Endometrial microvascular endothelial cells (primary cell): ENCODE measurements around the gene TAS2R30. TPM values are rescaled to one million over a fixed set of nuclear protein-coding genes. Genes with fewer than 3 reads are reported as not detected.
"Not testable (repeated sequence)": the region's sequence is repeated elsewhere in the genome, so short reads cannot be mapped to it uniquely, and the experiment has no call there.

ENCODE experiments used
- in situ Hi-C: cut with HindIII; loops from 2 replicates; pipeline ENCODE4 v1.10.0; 2017; ENCODE audit warnings: low sequenced_read_pairs, low pct_unique_long_range_greater_than_20kb; ENCODE audit errors: inconsistent ontology term
- total RNA-seq: library from RNA; depleted of rRNA; stranded (reverse); fragments of >200 nt; gene quantifications from one replicate; pipeline ENCODE4 v1.2.3, GENCODE V29; 2015; ENCODE audit errors: inconsistent ontology term

TAS2R30 gene
- total RNA-seq, 1 donor from 2014 or later: 0.56 TPM

DNA sequence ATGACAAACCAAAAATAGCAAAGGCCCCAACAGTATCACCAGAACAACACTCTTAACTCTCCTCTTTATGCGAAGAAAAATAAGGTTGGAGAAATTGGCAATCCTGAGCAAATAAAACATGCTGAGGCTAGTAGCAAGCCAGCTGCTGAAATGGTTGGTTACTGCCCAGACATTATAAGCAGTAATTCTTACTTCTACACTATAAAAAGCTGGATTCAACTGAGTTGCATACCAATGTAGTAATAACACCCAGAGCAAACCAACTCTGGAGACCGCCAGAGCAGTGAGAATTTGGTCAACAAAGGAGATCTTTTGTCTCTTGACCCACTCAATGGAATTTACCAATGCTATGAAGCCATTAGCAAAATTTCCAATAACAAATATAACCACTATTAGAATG, 628 bp downstream of the TAS2R30 start:
- in situ Hi-C loops: no loop called here

DNA sequence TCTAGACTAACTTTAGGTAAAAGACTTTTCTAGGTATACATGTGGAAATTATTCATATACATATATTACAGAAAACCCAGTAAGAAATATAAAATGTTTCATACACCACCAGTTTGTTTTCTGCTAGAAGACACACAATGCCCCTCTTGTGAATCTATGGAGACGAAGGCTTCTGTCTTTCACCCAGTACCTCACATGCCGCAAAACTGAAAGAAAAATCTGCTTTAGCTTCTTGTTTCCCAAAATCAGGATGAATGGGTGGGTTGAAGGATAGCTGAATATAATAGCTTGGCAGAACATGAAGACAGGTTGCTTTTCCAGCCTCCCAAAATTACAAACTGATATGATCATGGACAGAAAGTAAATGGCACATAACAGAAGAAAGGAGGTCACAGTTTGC, 1.3 kb downstream of the TAS2R30 start:
- in situ Hi-C loops: no loop called here

DNA sequence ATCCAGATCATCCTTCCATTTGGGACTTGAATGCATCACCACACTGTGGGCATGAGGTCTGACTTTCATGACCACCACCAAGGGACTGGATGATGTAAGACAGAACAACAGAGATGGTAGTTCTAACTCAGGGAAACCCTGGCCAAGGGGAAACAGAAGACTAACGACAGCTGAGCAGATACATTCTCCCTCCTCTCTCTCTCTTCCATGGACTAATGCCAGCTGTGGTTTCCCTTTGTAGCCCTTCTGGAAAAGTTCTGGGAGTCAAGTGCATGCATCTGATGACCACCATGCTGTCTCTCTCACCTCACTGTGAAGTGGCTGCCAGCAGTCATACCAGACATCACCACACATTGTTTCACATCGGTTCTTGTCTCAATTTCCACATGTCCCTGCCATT, 3.4 kb downstream of the TAS2R30 start:
- in situ Hi-C loops: no loop called here

DNA sequence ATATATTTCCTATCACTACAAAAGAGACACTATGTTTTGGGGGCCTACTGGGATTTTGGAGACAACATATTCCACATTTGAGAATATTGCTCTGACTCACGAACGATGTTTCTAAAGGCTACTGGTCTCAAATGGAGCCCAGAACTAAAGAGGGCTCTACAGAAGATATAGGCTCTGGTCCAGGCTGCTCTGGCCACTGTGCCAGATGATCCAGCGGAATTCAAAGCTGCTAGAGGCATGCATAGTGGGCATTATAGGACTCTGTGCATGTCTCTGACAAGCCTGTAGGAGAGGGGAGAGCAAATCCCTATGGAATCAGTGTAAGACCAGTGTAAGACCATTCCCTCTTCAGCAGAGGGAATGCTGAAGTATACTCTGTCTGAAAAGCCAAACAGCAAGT, 4.1 kb downstream of the TAS2R30 start:
- in situ Hi-C loops: no loop called here

DNA sequence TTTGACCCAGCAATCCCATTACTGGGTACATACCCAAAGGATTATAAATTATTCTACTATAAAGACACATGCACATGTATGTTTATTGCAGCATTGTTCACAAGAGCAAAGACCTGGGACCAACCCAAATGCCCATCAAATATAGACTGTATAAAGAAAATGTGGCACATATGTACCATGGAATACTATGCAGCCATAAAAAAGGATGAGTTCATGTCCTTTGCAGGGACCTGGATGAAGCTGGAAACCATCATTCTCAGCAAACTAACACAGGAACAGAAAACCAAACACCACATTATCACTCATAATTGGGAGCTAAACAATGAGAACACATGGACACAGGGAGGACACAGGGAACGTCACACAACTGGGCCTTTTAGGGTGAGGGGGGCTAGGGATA, 20.3 kb downstream of the TAS2R30 start:
- in situ Hi-C loops: not testable (repeated sequence)

DNA sequence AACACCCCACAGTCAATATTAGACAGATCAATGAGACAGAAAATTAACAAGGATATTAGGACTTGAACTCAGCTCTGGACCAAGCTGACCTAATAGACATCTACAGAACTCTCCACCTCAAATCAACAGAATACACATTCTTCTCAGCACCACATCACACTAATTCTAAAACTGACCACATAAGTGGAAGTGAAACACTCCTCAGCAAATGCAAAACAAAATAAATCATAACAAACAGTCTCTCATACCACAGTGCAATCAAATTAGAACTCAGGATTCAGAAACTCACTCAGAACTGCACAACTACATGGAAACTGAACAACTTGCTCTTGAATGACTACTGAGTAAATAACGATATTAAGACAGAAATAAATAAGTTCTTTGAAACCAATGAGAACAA, 23.2 kb downstream of the TAS2R30 start:
- in situ Hi-C loops: not testable (repeated sequence)

DNA sequence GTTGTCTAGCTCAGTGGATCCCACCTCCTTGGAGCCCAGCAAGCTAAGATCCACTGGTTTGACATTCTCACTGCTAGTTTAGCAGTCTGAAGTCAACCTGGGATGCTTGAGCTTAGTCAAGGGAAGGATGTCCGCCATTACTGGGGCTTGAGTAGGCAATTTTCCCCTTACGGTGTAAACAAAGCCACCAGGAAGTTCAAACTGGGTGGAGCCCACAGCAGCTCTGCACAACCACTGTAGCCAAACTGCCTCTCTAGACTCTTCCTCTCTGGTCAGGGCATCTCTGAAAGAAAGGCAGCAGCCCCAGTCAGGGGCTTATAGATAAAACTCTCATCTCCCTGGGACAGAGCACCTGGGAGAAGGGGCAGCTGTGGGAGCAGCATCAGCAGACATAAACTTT, 25.6 kb downstream of the TAS2R30 start:
- in situ Hi-C loops: no loop called here

DNA sequence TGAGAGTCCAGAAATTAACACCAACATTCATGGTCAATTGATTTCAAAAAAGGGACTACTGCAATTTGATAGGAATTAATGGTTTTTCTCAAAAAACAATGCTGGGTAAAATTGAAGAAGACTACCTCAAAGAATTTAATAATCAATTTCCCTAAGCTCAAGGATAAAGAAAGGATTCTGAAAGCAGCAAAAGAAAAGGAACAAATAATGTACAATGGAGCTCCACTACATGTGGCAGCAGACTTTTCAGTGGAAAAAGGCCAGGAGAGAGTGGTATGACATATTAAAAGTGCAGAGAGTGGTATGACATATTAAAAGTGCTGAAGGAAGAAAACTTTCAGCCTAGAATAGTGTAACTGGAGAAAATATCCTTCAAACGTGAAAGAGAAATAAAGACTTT, 26.7 kb downstream of the TAS2R30 start:
- in situ Hi-C loops: no loop called here

DNA sequence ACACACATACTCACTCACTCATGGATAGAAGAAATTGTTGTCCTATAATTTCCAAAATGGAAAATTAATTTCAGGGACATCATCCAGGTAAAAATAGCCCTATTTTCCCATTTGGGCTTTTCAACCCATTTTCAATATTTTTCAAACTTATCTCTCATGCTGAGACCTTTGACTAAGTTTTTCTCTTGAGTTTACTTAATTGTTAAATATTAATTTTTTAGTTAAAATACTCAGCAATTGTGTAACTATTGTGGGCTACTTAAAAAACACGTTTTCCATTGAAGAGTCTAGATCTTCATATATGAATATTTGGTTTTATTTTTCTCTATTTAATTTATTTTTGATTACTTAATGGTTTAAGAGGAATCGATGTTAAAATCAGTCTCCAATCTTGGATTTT, 28.2 kb downstream of the TAS2R30 start:
- in situ Hi-C loops: no loop called here

DNA sequence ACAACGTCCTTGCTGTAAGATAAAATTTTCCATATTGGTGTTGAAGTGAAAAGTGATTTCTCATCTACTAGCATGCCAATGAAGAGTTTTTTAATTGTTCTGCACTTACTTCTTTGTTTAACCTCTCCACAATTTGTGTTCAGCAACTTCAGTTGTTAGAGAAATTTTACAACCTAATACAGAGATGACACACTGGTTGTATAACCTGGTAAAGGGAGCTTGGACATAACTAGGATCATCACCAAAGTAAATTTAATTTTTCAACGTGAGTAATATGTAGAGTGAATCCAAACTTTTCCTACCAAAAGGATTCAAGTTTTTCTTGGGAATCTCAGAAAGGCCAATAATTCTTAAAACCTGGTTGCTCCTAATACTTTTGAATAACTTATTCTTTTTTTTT, 28.9 kb downstream of the TAS2R30 start:
- in situ Hi-C loops: no loop called here

DNA sequence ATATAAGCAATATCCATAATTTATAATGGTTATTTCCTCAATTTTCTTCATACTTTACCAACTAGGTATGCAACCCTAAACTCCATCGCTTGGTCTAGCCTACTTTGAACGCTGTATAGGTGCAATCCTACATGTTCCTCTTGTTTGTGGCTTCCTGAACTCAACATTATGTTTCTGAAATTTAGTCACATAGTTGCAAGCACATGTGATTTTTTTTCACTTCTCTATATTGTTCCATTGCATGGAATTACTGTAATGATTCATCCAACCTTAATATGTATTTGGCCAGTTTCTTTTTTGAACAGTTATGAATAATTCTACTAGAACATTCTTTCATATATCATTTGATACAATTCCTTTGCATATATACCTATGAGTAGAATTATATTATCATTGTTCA, 39.5 kb downstream of the TAS2R30 start:
- in situ Hi-C loops: not testable (repeated sequence)

DNA sequence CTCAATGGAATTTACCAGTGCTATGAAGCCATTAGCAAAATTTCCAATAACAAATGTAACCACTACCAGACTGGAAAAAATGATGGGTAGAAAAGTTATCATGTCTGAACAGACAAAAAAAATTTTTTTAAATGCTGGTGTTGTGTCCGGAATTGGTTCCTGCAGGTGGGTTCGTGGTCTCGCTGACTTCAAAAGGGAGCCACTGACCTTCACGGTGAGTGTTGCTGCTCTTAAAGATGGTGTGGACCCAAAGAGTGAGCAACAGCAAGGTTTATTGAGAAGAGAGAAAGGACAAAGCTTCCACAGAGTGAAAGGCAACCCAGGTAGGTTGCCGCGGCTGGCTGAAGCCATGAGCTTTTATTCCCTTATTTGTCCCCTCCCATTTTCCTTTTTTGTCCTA, 42.3 kb downstream of the TAS2R30 start, which contains the start of gene TAS2R43:
Gene TAS2R43 (minus strand): TSS at position 186 of the 400 bp plus-strand sequence. CDS start 84 bp downstream, at position 102.
- in situ Hi-C loops: no loop called here

DNA sequence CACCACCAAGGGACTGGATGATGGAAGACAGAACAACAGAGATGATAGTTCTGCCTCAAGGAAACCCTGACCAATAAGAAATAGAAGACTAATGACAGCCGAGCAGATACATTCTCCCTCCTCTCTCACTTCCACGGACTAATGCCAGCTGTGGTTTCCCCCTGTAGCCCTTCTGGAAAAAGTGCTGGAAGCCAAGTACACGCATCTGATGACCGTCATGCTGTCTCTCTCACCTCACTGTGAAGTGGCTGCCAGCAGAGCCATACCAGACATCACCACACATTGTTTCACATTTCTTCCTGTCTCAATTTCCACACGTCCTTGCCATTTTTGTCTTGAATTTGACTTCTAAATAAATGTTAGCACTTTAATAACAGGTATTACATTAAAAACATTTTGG, 45.2 kb downstream of the TAS2R30 start:
- in situ Hi-C loops: no loop called here

DNA sequence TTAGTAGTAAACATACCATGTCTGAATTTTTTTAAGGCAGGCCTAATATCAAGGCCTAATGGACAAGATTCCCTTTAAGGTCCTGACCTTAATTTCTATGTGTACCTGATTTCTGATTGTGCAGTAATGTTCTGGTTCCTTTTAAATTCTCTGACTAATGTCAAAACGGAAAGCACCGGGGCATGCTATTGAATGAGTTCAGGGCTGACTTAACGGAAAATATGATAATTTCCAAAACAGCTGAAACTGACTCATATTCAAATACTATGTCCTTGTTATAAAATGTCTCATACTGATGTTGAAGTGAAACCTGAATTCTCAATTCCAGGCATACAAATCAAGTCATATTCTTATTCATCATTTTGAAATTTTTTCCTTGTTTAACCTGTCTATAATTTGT, 49.0 kb downstream of the TAS2R30 start:
- in situ Hi-C loops: no loop called here

Other genes starting within 250 kb of the TAS2R30 start
- gene TAS2R13, start 225.1 kb downstream of the TAS2R30 start, total RNA-seq: 0.09 TPM
- gene PRH2, start 205.4 kb downstream of the TAS2R30 start, total RNA-seq: not detected
- 0.09 TPM for gene TAS2R14, start 195.4 kb downstream of the TAS2R30 start, total RNA-seq
- 0.09 TPM for gene TAS2R50, start 147.7 kb downstream of the TAS2R30 start, total RNA-seq
- 0.65 TPM for gene TAS2R20, start 136.3 kb downstream of the TAS2R30 start, total RNA-seq
- 0.19 TPM for gene TAS2R19, start 112.0 kb downstream of the TAS2R30 start, total RNA-seq
- gene TAS2R31, start 103.2 kb downstream of the TAS2R30 start, total RNA-seq: not detected
- 0.46 TPM for gene TAS2R46, start 72.3 kb downstream of the TAS2R30 start, total RNA-seq
- gene TAS2R43, start 42.3 kb downstream of the TAS2R30 start, total RNA-seq: not detected
- gene SMIM10L1, start 36.5 kb upstream of the TAS2R30 start, total RNA-seq: 6.3 TPM
- not detected for gene TAS2R42, start 52.3 kb upstream of the TAS2R30 start, total RNA-seq
- not detected for gene PRB3, start 135.1 kb upstream of the TAS2R30 start, total RNA-seq
- not detected for gene PRB4, start 175.8 kb upstream of the TAS2R30 start, total RNA-seq